ENCODE results near the gene CLIP3. TPM values are rescaled to one million over a fixed set of nuclear protein-coding genes. Genes with fewer than 3 reads are reported as not detected.

Gene CLIP3
- total RNA-seq, 2 experiments from 2014 or later: 0.74 to 1.2 TPM

DNA sequence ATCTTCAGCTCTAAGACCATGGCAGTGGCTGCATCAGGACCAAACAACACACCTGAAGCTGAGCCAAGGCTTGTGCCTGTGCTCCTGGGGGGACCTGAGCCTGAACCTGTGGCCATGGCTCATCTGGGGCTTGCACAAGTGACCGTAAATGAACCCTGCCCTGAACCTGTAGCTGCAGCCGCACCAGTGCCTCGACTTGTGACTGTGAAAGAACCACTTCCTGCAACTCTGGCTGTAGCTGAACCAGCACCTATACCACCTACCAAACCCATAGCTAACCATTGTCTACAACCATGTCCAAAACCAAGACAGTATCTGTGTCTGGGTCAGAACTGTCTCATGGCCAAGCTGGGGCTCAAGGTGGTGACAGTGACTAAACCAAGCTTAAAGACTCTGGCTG, 65.9 kb downstream of the CLIP3 start:
- H3K9me3 Mint-ChIP-seq: no peaks in the 10 kb centered on the region
- H3K27me3 Mint-ChIP-seq: no peaks in the 10 kb centered on the region
- no peak overlapping the region for H3K27ac Mint-ChIP-seq
- H3K4me3 Mint-ChIP-seq: no peak overlapping the region
- TF ChIP-seq, protein P1, sequence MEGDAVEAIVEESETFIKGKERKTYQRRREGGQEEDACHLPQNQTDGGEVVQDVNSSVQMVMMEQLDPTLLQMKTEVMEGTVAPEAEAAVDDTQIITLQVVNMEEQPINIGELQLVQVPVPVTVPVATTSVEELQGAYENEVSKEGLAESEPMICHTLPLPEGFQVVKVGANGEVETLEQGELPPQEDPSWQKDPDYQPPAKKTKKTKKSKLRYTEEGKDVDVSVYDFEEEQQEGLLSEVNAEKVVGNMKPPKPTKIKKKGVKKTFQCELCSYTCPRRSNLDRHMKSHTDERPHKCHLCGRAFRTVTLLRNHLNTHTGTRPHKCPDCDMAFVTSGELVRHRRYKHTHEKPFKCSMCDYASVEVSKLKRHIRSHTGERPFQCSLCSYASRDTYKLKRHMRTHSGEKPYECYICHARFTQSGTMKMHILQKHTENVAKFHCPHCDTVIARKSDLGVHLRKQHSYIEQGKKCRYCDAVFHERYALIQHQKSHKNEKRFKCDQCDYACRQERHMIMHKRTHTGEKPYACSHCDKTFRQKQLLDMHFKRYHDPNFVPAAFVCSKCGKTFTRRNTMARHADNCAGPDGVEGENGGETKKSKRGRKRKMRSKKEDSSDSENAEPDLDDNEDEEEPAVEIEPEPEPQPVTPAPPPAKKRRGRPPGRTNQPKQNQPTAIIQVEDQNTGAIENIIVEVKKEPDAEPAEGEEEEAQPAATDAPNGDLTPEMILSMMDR (IDR thresholded peaks at IDR 0.05): no peak
- no peak for DNase-seq
- peaks cover 6% of the 10 kb centered on the region for H3K4me1 Mint-ChIP-seq (ENCODE audit: low read depth)
- H3K36me3 Mint-ChIP-seq (ENCODE audit: low read depth): no peaks in the 10 kb centered on the region
- ChIA-PET POLR2A (interaction anchor here (1.3 kb wide), 1 partner anchor 9 kb away, joined by 3 read pairs; no protein-coding TSS in a partner anchor), CTCF (interaction anchor here (0.9 to 1.2 kb wide), 4 partner anchors 10 to 17 kb away, joined by 3 to 4 read pairs (median 4); no protein-coding TSS in a partner anchor)
- ATAC-seq: no peak
- intact Hi-C loops (cut with micrococcal nuclease): no loop called here

Other genes with a start within 250 kb of the CLIP3 start
- not detected for gene PRODH2, start 220.0 kb downstream of the CLIP3 start, total RNA-seq
- not detected for gene NPHS1, start 180.4 kb downstream of the CLIP3 start, total RNA-seq
- 1 to 10 TPM; 1.4 TPM for gene KIRREL2, start 176.0 kb downstream of the CLIP3 start, total RNA-seq
- gene APLP1, start 164.3 kb downstream of the CLIP3 start, total RNA-seq: 1 to 10 TPM; 2.0 to 2.1 TPM
- gene NFKBID, start 132.3 kb downstream of the CLIP3 start, total RNA-seq: 10 to 100 TPM; 80.8 to 81.2 TPM
- gene HCST, start 130.3 kb downstream of the CLIP3 start, total RNA-seq: 10 to 100 TPM; 57.1 to 72.0 TPM
- 1 to 10 TPM in 1 of 2 experiments, under 1 TPM in 1; 0.81 to 1.5 TPM for gene TYROBP, start 124.6 kb downstream of the CLIP3 start, total RNA-seq
- 1 to 10 TPM; 4.8 to 6.6 TPM for gene LRFN3, start 96.5 kb downstream of the CLIP3 start, total RNA-seq
- 10 to 100 TPM; 22.8 to 24.7 TPM for gene SDHAF1, start 37.7 kb downstream of the CLIP3 start, total RNA-seq
- gene SYNE4, start 24.1 kb downstream of the CLIP3 start, total RNA-seq: 1 to 10 TPM; 2.4 to 3.3 TPM
- 10 to 100 TPM; 36.5 to 37.5 TPM for gene ALKBH6, start 18.7 kb downstream of the CLIP3 start, total RNA-seq
- 1 to 10 TPM; 3.4 to 3.7 TPM for gene THAP8, start 21.4 kb upstream of the CLIP3 start, total RNA-seq
- gene WDR62, start 22.0 kb upstream of the CLIP3 start, total RNA-seq: 10 to 100 TPM; 19.8 to 22.6 TPM
- gene OVOL3, start 78.3 kb upstream of the CLIP3 start, total RNA-seq: not detected
- gene POLR2I, start 82.0 kb upstream of the CLIP3 start, total RNA-seq: 10 to 100 TPM; 68.4 to 76.5 TPM
- 10 to 100 TPM; 74.9 to 81.7 TPM for gene TBCB, start 82.6 kb upstream of the CLIP3 start, total RNA-seq
- gene CAPNS1, start 107.2 kb upstream of the CLIP3 start, total RNA-seq: 100 to 1,000 TPM; 250 to 275 TPM
- gene COX7A1, start 119.6 kb upstream of the CLIP3 start, total RNA-seq: not detected
- gene ZNF565, start 181.8 kb upstream of the CLIP3 start, total RNA-seq: 1 to 10 TPM; 1.3 to 1.6 TPM
- 100 to 1,000 TPM; 102 to 109 TPM for gene ZNF146, start 182.2 kb upstream of the CLIP3 start, total RNA-seq